Stimulated activated CD8-positive, alpha-beta memory T cell treated with anti-CD3 and anti-CD28 coated beads, Interleukin-4, amount 100 ng/mL, for 24 hours (primary cell): Measurements from ENCODE around the gene TSPY4.
"Not testable (repeated sequence)": the region's sequence is repeated elsewhere in the genome, so short reads cannot be mapped to it uniquely, and the experiment has no call there.

ENCODE experiments used
- DNase-seq: peaks from one replicate; pipeline ENCODE4 v3.0.0-alpha.2; 2020; ENCODE audit warnings: low read depth

The TSPY4 gene, protein sequence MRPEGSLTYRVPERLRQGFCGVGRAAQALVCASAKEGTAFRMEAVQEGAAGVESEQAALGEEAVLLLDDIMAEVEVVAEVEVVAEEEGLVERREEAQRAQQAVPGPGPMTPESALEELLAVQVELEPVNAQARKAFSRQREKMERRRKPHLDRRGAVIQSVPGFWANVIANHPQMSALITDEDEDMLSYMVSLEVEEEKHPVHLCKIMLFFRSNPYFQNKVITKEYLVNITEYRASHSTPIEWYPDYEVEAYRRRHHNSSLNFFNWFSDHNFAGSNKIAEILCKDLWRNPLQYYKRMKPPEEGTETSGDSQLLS

GRCh38 chrY:9337164-9337563 lies at the start of gene TSPY4:
Gene TSPY4 (plus strand): TSS chrY:9337464. CDS start chrY:9337510, 46 bp downstream.
- DNase-seq: not testable (repeated sequence)

GRCh38 chrY:9320996-9321395 lies 16.3 kb upstream of the TSPY4 start:
- DNase-seq: no peak

- not testable (repeated sequence) for DNase-seq
These were observed 20.2 kb downstream of the TSPY4 start, which contains the start of gene TSPY8 for GRCh38 chrY:9357497-9357896. Gene TSPY8 (plus strand): TSS chrY:9357797. CDS start chrY:9357843, 46 bp downstream.
